ENCODE results near the gene GBGT1.
A peak's percentile ranks its signal among the peaks of the same experiment; 100 is the strongest.

The GBGT1 gene

GRCh38 chr9:133143639-133144141 lies 20.0 kb downstream of the GBGT1 start:
- no peak for DNase-seq (ENCODE audit: low read depth)

GRCh38 chr9:133142684-133143622 lies 20.8 kb downstream of the GBGT1 start:
- no peak for DNase-seq (ENCODE audit: low read depth)

- no peak for DNase-seq (ENCODE audit: low read depth)
These were observed 21.7 kb downstream of the GBGT1 start for GRCh38 chr9:133141833-133142595.

- no peak for DNase-seq (ENCODE audit: low read depth)
These were observed 23.1 kb downstream of the GBGT1 start for GRCh38 chr9:133140606-133141005.

- DNase-seq (ENCODE audit: low read depth) = no peak
These were observed 23.6 kb downstream of the GBGT1 start for GRCh38 chr9:133140174-133140505.

GRCh38 chr9:133139246-133140173 lies 24.2 kb downstream of the GBGT1 start:
- no peak for DNase-seq (ENCODE audit: low read depth)

- DNase-seq (ENCODE audit: low read depth) = no peak
These were observed 26.1 kb downstream of the GBGT1 start for GRCh38 chr9:133137451-133138231.

- peak; percentile 88 for DNase-seq (ENCODE audit: low read depth)
These were observed 28.5 kb downstream of the GBGT1 start for GRCh38 chr9:133135146-133135745.

- no peak for DNase-seq (ENCODE audit: low read depth)
These were observed 29.1 kb downstream of the GBGT1 start for GRCh38 chr9:133134388-133135145.

- peak; percentile 86 for DNase-seq (ENCODE audit: low read depth)
These were observed 29.9 kb downstream of the GBGT1 start for GRCh38 chr9:133133681-133134387.

- DNase-seq (ENCODE audit: low read depth) = no peak
These were observed 31.5 kb downstream of the GBGT1 start for GRCh38 chr9:133132174-133132573.

GRCh38 chr9:133131506-133131905 lies 32.2 kb downstream of the GBGT1 start:
- DNase-seq (ENCODE audit: low read depth) = no peak

- no peak for DNase-seq (ENCODE audit: low read depth)
These were observed 32.9 kb downstream of the GBGT1 start for GRCh38 chr9:133130685-133131244.

GRCh38 chr9:133129001-133129795 lies 34.5 kb downstream of the GBGT1 start:
- DNase-seq (ENCODE audit: low read depth) = no peak

- DNase-seq (ENCODE audit: low read depth) = no peak
These were observed 35.6 kb downstream of the GBGT1 start for GRCh38 chr9:133128152-133128551.

- DNase-seq (ENCODE audit: low read depth) = no peak
These were observed 36.3 kb downstream of the GBGT1 start for GRCh38 chr9:133127340-133127981.

- no peak for DNase-seq (ENCODE audit: low read depth)
These were observed 36.9 kb downstream of the GBGT1 start for GRCh38 chr9:133126697-133127339.
